ENCODE results near the gene ZBTB20. TPM values are rescaled to one million over a fixed set of nuclear protein-coding genes. Genes with fewer than 3 reads are reported as not detected.

The ZBTB20 gene
- polyA plus RNA-seq, 1 donor: 2.6 TPM

- DNase-seq (ENCODE audit: low read depth): no peak
Measured at GRCh38 chr3:114375608-114376421, 771.3 kb downstream of the ZBTB20 start.

DNA sequence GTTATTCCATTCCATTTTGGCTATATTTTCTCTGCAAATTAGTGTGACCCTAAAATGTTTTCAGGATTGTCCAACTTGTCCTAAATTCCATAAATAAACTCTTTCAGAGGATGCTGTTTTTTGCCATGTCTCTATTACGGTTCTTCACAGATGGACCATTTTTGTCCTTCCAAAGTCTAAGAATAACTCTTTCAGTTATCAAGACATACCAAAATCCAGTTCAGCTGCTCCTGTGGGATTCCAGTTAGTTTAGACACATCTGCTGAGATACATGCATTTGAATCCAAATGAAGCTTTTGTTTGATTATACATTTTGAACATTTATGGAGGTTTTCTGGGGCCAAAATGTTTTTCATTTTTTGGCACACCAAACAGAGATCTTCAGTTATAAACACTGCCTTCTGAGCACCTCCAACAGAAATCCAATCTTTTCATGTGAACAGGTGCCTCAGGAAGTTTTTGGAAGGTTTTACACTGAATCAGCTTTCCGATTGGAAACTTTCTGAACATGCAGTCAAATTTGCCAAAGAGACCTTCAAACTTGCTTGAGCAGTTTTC lies 772.6 kb downstream of the ZBTB20 start:
- DNase-seq (ENCODE audit: low read depth): no peak

DNA sequence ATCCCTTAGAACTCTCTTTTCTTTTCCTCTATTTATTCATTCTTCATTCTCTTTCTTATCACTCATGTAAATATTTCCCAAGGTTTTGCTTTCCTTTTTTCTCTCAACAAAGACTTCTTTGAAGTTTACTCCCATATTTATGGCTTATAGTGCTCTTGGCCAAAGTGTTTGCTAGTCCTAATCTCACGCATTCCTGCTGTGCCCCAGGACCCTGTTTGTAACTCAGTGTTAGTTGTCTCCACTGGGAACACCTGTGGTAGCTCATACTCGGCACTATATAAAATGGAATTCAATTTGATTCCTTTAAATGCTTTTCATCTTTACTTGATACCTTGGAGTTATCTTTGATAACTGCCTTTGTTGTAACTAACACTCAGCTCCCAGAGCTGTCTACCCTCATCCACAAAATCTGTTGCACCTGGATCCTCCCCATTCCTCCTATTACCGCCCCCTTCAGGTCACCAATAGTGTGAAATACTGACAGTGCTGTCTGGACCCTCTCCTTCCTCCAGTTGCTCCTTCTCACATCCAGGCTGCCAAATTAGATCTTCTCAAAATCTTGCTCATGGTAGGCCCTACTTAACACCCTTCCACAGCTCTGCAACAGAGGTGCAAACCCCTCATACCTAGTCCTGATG lies 776.4 kb downstream of the ZBTB20 start:
- no peak for DNase-seq (ENCODE audit: low read depth)

GRCh38 chr3:114365909-114366308 lies 781.2 kb downstream of the ZBTB20 start:
- no peak for DNase-seq (ENCODE audit: low read depth)

- no peak for DNase-seq (ENCODE audit: low read depth)
Measured at GRCh38 chr3:114364806-114365654, 782.1 kb downstream of the ZBTB20 start.

DNA sequence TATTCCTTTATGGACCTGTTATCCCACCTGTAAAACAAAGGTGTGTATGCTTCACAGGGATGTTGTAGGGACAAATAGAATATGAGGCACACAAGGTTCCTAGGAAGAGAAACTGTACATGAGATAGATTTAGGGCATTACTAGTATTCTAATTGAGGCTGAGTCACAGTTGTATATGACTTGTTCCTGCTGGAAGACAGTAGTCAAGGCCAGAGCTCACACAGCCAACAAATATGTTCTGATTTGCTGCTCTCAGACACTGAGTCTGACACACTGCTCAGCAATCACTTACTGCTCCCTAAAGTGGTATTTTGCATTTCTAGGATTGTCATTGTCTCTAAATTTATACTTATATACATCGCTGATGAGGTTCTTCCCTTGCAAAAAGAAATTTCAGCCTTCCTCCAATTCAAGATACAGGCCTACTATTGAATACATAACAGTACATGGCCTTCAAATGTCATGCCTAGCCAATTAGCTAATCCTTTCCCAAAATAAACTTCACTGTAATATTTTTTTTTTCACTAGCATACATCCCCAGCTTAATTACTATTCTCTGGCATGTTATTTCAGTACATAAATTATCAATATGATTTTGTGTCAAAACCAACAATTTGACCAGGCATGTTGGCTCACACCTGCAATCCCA lies 783.4 kb downstream of the ZBTB20 start:
- no peak for DNase-seq (ENCODE audit: low read depth)

- DNase-seq (ENCODE audit: low read depth): no peak
Measured at GRCh38 chr3:114362815-114363214, 784.3 kb downstream of the ZBTB20 start.

GRCh38 chr3:114361391-114361790 lies 785.7 kb downstream of the ZBTB20 start:
- no peak for DNase-seq (ENCODE audit: low read depth)

DNA sequence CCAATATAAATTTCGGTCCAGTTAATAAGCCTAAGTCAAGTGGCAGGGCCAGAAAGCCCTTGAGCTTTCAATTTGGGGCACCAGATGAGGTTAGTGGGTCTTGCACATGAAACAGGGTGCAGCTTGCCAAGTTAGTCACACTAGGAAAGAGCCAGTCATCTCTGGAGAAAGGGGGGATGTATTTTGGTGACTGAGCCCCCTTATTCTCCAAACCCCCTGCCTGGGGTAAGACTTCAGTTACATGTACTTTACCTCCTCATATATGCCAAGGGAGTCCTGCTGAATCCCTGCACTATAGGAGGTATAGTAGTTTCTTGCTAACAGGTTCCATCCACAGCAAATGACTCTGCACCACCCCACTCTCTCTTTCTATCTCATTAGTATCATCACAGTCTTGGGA lies 790.6 kb downstream of the ZBTB20 start:
- no peak for DNase-seq (ENCODE audit: low read depth)

GRCh38 chr3:114356066-114356465 lies 791.0 kb downstream of the ZBTB20 start:
- no peak for DNase-seq (ENCODE audit: low read depth)

GRCh38 chr3:114355653-114356052 lies 791.4 kb downstream of the ZBTB20 start:
- DNase-seq (ENCODE audit: low read depth): no peak

DNA sequence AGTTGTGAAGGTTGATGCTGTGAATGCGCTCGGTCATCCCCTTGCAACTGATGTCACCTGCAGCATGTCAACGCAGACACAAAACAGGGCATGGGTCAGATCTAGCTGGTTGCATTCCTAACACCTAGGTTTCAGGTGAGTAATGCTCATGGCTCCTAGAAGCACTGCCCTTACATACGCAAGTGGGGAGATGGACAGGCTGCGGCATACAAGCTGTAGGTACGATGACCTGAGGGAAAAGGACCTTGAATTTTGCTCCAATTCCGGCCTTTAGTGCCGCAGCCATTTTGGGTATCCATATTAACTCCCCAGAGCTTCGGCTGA lies 795.3 kb downstream of the ZBTB20 start:
- no peak for DNase-seq (ENCODE audit: low read depth)

GRCh38 chr3:114351123-114351821 lies 795.8 kb downstream of the ZBTB20 start:
- no peak for DNase-seq (ENCODE audit: low read depth)

DNA sequence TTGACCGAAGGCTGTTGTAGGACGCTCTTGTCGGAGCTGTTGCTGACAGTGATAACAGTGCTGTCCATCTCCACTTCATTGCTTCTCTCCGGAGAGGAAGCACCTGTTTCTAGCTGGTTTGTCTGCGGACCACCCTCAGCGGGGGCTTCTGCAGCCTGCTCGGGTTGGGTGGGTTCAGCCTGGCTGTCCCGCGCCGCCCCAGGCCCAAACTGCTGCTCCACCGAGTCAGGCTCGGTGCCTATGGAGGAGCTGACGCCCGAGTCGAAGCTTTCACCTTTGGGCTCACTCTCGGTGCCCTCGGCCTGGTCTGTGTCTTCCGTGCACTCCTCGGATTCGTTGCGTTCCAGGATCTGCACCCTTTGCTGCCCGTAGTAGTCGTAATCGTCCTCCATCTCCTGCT lies 796.4 kb downstream of the ZBTB20 start:
- DNase-seq (ENCODE audit: low read depth): no peak

- DNase-seq (ENCODE audit: low read depth): no peak
Measured at GRCh38 chr3:114350271-114350670, 796.8 kb downstream of the ZBTB20 start.

- DNase-seq (ENCODE audit: low read depth): no peak
Measured at GRCh38 chr3:114344492-114344891, 802.6 kb downstream of the ZBTB20 start.

DNA sequence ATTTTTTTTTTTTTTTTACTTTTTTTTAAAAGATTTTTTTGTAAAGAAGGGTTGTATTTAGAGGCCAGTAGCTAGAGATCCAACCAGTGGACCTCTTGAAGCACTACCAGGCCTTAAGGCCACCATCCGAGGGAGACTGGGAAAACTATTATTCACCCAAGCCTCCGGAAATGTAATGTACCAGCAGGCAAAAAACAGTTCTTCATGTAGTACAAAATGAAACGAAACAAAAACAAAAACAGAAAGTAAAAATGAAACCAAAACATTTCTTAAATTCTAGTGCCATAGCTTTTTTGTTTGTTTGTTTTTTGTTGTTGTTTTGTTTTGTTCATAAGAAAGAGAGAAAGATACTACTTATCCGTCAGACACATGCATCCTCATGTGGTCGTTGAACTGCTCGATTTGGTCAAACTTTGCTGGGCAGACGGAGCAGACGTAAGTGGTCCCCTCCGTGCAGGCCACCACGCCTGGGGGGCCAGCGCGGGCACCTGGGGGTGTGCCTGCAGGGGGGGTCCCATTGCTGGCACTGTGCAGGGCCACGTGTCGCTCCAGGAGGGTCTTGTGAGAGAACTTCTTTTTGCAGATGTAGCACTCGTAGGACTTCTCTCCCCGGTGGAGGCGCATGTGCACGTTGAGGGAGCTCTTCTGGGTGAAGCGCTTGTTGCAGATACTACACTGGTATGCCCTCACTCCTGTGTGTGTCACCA lies 808.3 kb downstream of the ZBTB20 start:
- DNase-seq (ENCODE audit: low read depth): no peak

GRCh38 chr3:114336857-114337256 lies 810.2 kb downstream of the ZBTB20 start:
- DNase-seq (ENCODE audit: low read depth): no peak

GRCh38 chr3:114336122-114336697 lies 810.9 kb downstream of the ZBTB20 start:
- no peak for DNase-seq (ENCODE audit: low read depth)

GRCh38 chr3:114333923-114334240 lies 813.2 kb downstream of the ZBTB20 start:
- no peak for DNase-seq (ENCODE audit: low read depth)

Measured in forelimb muscle (tissue), 1 donor.